CMK (cell line): ENCODE measurements around the gene PPP6C.
"Not testable (repeated sequence)": the region's sequence is repeated elsewhere in the genome, so short reads cannot be mapped to it uniquely, and the experiment has no call there.

Source experiments
- DNase-seq: peaks from one replicate; pipeline ENCODE4 v3.0.0-alpha.2; 2010; ENCODE audit warnings: low read depth

Gene PPP6C

GRCh38 chr9:125141251-125141650 is 48.4 kb downstream of the PPP6C start:
- DNase-seq: no peak

DNA sequence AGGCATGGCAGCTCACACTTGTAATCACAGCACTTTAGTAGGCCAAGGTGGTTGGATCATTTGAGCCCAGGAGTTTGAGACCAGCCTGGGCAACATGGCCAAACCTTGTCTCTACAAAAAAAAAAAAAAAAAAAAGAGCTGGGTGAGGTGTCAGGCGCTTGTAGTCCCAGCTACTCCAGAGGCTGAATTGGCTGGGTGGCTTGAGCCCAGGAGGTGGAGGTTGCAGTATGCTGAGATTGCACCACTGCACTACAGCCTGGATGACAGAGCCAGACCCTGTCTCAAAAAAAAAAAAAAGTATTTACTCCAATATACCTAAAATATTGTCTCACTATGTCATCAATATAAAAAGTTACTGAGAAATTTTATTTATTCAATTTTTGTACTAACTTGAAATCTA is 49.0 kb downstream of the PPP6C start:
- DNase-seq: no peak

DNA sequence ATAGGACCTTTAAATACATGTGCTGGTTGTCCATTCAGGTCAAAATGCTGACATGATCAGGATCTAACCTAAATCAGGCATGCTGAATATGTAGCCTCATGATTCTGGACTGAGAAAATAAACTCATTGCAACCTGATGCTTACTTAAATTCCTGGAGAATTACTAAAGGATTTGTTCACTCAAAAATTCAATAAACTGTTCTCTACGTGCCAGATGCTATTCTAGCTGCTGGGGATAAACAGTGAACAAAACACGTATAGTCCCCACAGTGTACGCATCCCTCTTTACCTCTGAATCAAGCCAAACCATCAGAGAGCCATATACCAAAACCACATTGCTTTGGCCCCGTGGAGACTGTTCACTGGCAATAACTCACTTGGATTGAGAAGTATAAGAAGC is 52.4 kb downstream of the PPP6C start:
- no peak for DNase-seq

- no peak for DNase-seq
Observed at GRCh38 chr9:125134976-125135375, 54.6 kb downstream of the PPP6C start.

GRCh38 chr9:125133403-125134329 is 55.9 kb downstream of the PPP6C start:
- no peak for DNase-seq

DNA sequence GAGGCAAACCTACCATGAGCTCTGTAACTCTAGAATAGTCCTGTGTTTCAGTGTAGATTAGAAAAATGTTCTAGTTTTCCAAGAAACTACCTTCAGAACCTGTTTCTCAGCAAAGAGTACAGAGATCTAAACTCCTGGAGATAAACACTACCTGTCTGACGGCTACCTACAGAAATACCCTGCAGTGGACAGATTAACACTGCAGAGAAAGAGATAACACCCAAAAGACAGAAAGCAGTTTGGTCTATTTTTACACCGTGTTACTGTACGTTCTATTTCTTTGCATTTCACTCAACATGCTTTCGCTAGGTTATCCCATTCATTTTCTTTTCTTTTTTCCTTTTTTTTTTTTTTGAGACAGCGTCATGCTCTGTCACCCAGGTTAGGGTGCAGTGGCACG is 57.8 kb downstream of the PPP6C start:
- no peak for DNase-seq

- peak; percentile 70 for DNase-seq
Observed at GRCh38 chr9:125126019-125126746, 63.4 kb downstream of the PPP6C start.

DNA sequence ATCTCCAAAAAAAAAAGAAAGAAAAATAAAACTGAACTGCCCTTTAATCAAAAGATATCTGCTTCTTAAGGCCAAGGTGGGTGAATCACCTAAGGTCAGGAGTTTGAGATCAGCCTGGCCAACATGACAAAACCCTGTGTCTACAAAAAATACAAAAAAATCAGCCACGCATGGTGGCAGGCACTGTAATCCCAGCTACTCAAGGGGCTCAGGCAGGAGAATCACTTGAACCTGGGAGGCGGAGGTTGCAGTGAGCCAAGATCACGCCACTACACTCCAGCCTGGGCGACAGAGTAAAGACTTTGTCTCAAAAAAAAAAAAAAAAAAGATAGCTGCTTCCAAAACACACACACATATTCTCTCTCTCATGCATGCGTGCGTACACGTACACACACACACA is 64.1 kb downstream of the PPP6C start:
- DNase-seq: no peak

DNA sequence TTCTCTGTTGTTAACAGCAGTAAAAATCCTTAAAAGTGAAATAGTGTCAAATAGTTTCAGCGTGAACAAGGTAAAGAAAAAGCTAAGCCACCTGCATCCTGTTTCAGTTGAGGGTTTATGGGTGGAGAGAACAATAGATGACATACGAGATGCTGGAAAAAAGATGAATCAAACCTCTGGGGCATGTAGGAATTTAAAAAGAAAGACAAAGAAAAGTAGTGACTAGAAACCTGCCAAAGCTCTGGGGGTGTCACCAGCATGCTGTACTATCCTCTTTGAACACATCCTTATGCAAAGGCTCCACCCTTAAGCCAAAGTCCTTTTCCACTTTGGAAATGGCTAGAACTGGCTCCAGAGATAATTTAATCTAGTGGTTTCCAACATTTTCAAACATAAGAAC is 68.5 kb downstream of the PPP6C start:
- DNase-seq: no peak

- no peak for DNase-seq
Observed at GRCh38 chr9:125119643-125120286, 69.8 kb downstream of the PPP6C start.

DNA sequence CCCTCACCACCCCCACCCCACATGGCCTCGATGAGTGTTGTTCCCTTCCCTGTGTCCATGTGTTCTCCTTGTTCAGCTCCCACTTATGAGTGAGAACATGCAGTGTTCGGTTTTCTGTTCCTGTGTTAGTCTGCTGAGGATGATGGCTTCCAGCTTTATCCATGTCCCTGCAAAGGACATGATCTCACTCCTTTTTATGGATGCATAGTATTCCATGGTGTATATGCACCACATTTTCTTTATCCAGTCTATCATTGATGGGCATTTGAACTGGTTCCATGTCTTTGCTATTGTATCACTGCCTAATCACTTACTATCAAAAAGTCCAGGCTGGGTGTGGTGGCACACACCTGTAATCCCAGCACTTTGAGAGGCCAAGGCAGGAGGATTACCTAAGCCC is 70.9 kb downstream of the PPP6C start:
- not testable (repeated sequence) for DNase-seq

GRCh38 chr9:125114503-125114902 is 75.1 kb downstream of the PPP6C start:
- DNase-seq: not testable (repeated sequence)

GRCh38 chr9:125110464-125110863 is 79.1 kb downstream of the PPP6C start:
- no peak for DNase-seq

DNA sequence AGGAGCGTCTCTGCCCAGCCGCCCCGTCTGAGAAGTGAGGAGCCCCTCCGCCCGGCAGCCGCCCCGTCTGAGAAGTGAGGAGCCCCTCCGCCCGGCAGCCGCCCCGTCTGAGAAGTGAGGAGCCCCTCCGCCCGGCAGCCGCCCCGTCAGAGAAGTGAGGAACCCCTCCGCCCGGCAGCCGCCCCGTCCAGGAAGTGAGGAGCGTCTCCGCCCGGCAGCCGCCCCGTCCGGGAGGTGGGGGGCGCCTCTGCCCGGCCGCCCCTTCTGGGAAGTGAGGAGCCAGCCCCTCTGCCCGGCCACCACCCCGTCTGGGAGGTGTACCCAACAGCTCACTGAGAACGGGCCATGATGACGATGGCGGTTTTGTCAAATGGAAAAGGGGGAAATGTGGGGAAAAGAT is 81.1 kb downstream of the PPP6C start:
- DNase-seq: not testable (repeated sequence)

DNA sequence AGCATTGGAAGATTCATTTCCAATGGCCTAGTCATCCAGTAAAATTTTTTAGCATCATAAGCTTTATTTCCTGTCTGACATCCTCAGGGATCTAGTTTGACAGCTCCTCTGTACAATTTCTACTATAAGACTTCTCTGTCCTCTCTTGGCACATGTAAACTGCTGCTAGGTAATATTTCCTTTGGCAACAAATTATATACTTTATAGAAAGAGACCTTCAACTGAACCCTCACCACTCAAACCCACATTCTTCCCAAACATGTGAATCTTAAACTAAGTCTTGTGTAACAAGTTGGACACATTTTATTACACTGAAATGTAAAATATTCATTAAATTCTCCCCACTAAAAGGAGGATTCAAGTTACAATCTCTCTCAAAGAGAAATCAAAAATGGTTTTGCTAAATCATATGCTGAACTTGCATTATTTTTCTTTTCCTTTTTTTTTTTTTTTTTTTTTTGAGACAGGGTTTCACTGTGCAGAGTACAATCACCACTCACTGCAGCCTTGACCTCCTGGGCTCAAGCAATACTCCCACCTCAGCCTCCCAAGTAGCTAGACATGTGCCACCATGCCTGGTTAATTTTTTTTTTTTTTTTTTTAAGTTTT is 83.2 kb downstream of the PPP6C start:
- no peak for DNase-seq

DNA sequence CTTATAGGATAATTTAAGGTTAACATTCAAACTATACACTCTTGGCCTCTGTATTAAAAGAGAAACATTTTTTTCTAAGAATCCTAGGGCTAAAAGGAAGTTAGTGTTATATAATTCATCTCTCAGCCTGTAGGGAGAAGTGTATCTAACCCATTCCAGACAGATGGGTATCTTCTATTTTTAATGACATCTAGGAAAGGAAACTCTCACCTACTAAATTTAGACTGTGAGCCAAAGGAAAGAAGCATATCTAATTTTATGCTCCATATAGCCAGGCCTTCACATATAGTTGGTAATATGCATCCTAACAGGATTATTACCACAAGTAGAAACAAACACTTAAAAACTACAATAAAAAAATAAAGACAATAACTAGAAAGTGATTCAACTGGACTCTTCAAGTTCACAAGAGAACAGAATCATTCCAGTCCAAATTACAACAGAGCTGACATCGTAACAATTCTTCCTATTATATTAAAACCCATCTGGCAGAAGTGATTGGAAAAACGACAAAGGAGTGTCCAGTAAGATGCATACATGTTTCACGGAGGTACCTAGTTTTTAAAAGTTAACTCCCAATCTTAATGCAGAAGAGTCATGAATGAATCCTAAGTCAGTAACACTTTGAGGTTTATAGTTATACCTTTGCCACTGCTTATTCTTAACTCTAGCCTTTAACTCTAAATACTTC is 85.7 kb downstream of the PPP6C start:
- no peak for DNase-seq

DNA sequence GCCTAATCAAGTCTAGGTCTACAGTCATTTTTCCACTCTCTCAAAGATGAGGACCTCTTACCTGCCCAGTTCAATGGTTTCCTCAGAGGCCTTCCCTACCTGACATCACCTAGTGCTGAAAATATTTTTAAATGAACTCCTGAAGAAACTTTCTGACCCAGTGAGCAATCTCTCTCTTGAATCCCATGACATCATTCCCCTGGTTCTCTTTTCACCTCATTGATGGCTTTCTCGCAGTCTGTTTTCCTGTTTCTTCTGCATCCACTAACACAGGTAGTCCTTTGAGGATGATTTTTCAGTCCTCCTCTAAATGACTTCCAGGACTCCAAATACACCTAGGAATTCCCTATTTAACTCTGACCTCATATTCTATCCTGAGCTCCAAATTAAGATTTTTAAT is 86.6 kb downstream of the PPP6C start:
- DNase-seq: no peak

DNA sequence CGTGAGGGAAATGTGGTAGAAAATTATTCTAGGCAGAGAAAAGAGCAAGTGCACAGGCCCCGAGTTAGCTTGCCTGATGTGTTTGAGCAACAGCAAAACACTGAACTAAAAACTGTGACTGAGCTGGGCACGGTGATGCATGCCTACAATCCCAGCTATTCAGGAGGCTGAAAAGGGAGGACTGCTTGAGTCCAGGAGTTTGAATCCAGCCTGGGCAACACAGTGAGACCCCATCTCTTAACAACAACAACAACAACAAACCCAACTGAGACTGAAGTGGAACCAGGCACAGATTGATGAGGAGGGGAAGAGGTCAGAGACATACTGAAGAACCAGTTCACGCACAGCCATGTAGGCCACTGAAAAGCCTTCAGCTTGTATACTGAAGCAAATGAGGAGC is 88.8 kb downstream of the PPP6C start:
- DNase-seq: no peak

DNA sequence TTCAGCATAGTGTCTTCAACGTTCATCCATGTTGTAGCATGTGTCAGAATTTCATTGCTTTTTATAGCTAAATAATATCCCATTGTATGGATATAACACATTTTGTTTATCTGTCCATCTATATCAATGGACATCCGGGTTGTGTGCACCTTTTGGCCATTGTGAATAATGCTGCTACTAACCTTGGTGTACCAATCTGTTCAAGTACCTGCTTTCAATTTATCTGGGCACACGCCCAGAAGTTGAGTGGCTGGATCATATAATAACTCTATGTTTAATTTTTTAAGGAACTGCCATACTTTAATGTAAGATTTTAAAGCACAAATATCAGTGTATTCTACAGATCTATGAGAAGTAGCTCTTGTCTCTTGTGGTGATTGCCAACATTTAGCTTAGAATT is 89.8 kb downstream of the PPP6C start:
- DNase-seq: no peak
